ENCODE measurements around the gene PPIP5K1. TPM values are rescaled to one million over a fixed set of nuclear protein-coding genes. Genes with fewer than 3 reads are reported as not detected.
A peak's percentile ranks its signal among the peaks of the same experiment; 100 is the strongest.

The PPIP5K1 gene
- total RNA-seq, 2 donors from 2014 or later = 61.1 to 88.8 TPM

DNA sequence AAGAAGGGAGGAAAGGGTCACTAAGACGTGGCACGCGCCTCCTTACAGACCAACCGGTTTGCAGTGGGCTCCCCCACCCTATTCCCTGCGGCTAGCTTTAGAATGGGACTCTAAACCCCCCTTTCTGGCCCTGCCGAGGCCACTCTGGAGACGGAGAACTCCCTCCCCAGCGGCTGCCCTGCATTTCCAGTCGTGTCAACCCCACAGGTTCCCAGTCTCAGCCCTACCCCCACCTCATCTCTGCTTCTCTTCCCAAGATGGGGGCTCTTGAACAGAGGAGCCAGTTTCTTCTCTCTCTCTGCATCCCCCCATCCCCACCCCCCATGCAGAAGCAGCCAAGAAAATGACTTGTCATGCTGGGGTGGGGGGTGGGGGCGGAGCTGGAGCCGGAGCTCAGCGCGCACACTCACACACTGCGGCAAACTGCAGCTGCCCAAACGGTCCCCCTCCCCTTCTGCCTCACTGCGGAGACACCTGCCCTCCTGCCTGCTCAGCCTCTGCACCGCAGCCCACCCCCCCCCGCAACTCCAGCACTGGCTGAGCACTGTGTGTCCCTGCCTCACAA lies 71.7 kb downstream of the PPIP5K1 start:
- Mint-ChIP-seq H3K4me1 (ENCODE audit: low read depth in 2 of 2) (peaks cover 11 to 21% of the 10 kb centered on the region in 2 donors), H3K9me3 (no peaks in the 10 kb centered on the region), H3K27ac (no peak overlapping the region), H3K36me3 (no peaks in the 10 kb centered on the region), H3K4me3 (peak overlapping the region; percentile 49), H3K27me3 (peaks cover 28 to 42% of the 10 kb centered on the region in 2 donors)
- ATAC-seq (peak in 1 of 2 donors; percentile 30), DNase-seq (ENCODE audit: low spot score) (no peak)

- Mint-ChIP-seq H3K36me3 (no peaks in the 10 kb centered on the region), H3K27ac (no peak within 1 kb of the TSS), H3K27me3 (peaks cover 30 to 38% of the 10 kb centered on the region in 2 donors), H3K4me3 (peak within 1 kb of the TSS; percentile 49), H3K9me3 (no peaks in the 10 kb centered on the region), H3K4me1 (ENCODE audit: low read depth in 2 of 2) (peaks cover 11 to 21% of the 10 kb centered on the region in 2 donors)
- DNase-seq (ENCODE audit: low spot score) (no peak), ATAC-seq (no peak)
Observed at GRCh38 chr15:43517354-43518196, 72.4 kb downstream of the PPIP5K1 start, which contains the start of gene MAP1A. Gene MAP1A (plus strand): TSS chr15:43517608. CDS start chr15:43521474, 3,866 bp downstream.

GRCh38 chr15:43516801-43517353 lies 73.1 kb downstream of the PPIP5K1 start:
- no peaks in the 10 kb centered on the region for H3K36me3 Mint-ChIP-seq

GRCh38 chr15:43516185-43516584 lies 73.8 kb downstream of the PPIP5K1 start:
- peaks cover 33 to 35% of the 10 kb centered on the region in 2 donors for H3K27me3 Mint-ChIP-seq
- no peak overlapping the region for H3K27ac Mint-ChIP-seq
- DNase-seq (ENCODE audit: low spot score) (no peak), ATAC-seq (no peak)
- H3K9me3 Mint-ChIP-seq = no peaks in the 10 kb centered on the region
- no peaks in the 10 kb centered on the region for H3K36me3 Mint-ChIP-seq
- peaks cover 22 to 25% of the 10 kb centered on the region in 2 donors for H3K4me1 Mint-ChIP-seq (ENCODE audit: low read depth in 2 of 2)
- H3K4me3 Mint-ChIP-seq = no peak overlapping the region

More at GRCh38 chr15:43516801-43517353, 73.1 kb downstream of the PPIP5K1 start:
- H3K4me3 Mint-ChIP-seq = no peak overlapping the region
- no peaks in the 10 kb centered on the region for H3K9me3 Mint-ChIP-seq
- ATAC-seq (no peak), DNase-seq (ENCODE audit: low spot score) (no peak)
- peaks cover 16 to 21% of the 10 kb centered on the region in 2 donors for H3K4me1 Mint-ChIP-seq (ENCODE audit: low read depth in 2 of 2)
- H3K27me3 Mint-ChIP-seq = peaks cover 33 to 35% of the 10 kb centered on the region in 2 donors
- no peak overlapping the region for H3K27ac Mint-ChIP-seq

- ATAC-seq = no peak
- H3K27me3 Mint-ChIP-seq = peaks cover 33 to 35% of the 10 kb centered on the region in 2 donors
- peaks cover 25 to 28% of the 10 kb centered on the region in 2 donors for H3K4me1 Mint-ChIP-seq (ENCODE audit: low read depth in 2 of 2)
- H3K4me3 Mint-ChIP-seq = no peak overlapping the region
- no peaks in the 10 kb centered on the region for H3K9me3 Mint-ChIP-seq
- H3K36me3 Mint-ChIP-seq = no peaks in the 10 kb centered on the region
- no peak for DNase-seq (ENCODE audit: low spot score)
- H3K27ac Mint-ChIP-seq = no peak overlapping the region
Observed at GRCh38 chr15:43515741-43516140, 74.3 kb downstream of the PPIP5K1 start.

DNA sequence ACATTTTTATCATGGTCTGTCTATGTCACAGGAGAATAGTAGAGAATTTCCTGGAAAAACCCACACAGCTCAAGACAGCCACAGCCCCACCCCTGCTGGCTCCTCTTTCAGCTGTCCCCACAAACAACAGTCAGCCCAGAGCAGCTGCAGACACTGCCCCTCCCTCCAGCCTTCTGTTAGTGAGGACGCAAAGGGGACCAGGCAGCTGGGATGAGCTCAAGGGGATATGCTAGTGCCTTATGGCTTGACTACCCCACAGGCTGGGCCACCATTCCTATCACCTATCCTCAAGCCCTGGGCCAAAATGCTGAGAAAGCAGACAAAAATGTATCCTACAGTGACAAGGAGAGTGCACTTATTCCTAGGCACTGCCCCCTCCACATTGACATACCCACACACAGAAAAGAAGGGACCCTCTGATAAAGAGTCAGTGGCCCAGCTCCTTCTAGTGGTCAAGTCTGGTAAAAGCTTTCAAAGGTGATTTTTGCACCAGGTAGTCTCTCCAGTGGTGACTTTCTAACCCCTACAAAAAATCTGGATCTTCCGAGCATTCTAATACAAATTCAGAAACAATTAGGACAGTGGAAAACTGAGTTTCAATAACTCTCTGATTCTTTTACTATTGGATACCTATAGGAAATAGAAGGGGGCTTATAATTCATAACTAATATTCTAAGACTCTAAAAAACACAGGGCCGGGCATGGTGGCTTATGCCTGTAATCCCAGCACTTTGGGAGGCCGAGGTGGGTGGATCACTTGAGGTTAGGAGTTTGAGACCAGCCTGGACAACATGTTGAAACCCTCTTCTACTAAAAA lies 75.6 kb downstream of the PPIP5K1 start:
- peaks cover 32 to 33% of the 10 kb centered on the region in 2 donors for H3K4me1 Mint-ChIP-seq (ENCODE audit: low read depth in 2 of 2)

DNA sequence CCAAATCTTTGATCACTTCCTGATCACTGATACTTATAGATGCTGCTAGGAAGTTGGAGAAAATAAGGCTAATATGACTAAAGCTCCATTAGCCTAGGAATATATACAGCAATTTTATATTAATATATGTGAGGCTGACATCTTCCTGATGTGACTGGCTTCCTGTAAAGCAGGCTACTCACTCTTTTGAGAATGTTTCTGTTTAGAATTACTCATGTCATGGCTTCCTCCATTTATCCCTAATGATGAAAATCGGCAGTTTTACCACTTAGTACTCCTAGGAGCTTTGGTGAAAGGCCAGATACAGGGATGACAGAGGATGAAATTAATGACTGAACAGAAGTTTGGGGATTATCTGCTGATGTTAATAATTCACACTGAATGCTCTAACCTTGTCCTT lies 76.5 kb downstream of the PPIP5K1 start:
- peaks cover 22 to 27% of the 10 kb centered on the region in 2 donors for H3K27me3 Mint-ChIP-seq
- no peaks in the 10 kb centered on the region for H3K36me3 Mint-ChIP-seq
- peaks cover 29 to 32% of the 10 kb centered on the region in 2 donors for H3K4me1 Mint-ChIP-seq (ENCODE audit: low read depth in 2 of 2)
- H3K9me3 Mint-ChIP-seq = no peaks in the 10 kb centered on the region
- H3K27ac Mint-ChIP-seq = peak overlapping the region; percentile 25 to 64
- DNase-seq (ENCODE audit: low spot score) = no peak
- no peak for ATAC-seq
- H3K4me3 Mint-ChIP-seq = peak overlapping the region; percentile 28

More for the DNA sequence above, 75.6 kb downstream of the PPIP5K1 start:
- H3K4me3 Mint-ChIP-seq = peak overlapping the region; percentile 28
- peak overlapping the region; percentile 25 to 64 for H3K27ac Mint-ChIP-seq
- no peak for ATAC-seq
- H3K27me3 Mint-ChIP-seq = peaks cover 29 to 32% of the 10 kb centered on the region in 2 donors
- no peak for DNase-seq (ENCODE audit: low spot score)
- H3K36me3 Mint-ChIP-seq = no peaks in the 10 kb centered on the region
- H3K9me3 Mint-ChIP-seq = no peaks in the 10 kb centered on the region

DNA sequence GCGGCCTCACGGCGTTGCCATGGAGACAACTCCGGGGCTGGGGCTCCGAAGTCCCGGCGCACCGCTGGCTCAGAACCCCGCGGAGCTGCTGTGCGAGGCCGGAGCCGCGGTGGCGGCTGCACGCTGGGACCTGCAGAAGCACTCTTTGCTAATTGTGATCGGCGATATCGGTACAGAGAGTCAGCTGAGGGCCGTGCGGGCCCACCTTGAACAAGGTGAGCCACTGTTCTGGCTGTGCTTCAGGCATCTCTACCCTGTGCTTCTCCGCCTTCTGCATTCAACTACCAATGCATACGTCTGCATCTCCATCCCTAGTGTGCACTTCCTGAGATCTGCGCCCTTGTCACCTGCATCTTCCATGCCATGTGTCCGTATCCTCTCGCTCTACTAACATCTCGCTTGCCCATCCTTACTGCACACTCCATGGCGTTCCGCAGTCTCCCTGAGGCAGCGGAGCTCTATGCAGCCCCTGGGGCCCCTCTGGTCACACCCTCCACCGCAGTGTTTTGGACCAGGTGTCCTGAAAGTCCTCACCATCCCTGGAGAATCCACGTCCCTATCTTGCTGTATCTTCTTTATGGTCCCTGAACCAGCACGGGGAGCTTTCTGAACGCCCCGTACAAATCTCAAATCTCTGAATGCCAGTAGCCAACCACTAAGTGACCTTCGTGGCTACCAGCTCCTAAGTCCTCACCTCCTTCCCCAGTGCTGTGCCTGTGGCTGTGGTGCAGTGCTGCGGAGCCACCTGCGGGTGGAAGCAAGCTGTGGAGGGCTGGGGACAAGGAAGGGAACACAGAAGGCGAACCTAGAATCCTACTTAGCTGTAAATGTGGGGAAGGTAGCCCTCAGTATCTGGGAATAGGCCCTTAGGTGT lies 78.8 kb downstream of the PPIP5K1 start:
- Mint-ChIP-seq H3K36me3 (no peaks in the 10 kb centered on the region), H3K9me3 (no peaks in the 10 kb centered on the region), H3K4me1 (ENCODE audit: low read depth in 2 of 2) (peaks cover 15 to 28% of the 10 kb centered on the region in 2 donors), H3K27me3 (peaks cover 4 to 12% of the 10 kb centered on the region in 2 donors), H3K4me3 (peak overlapping the region; percentile 95), H3K27ac (peak overlapping the region; percentile 81 to 93)
- no peak for ATAC-seq
- DNase-seq (ENCODE audit: low spot score) = no peak

DNA sequence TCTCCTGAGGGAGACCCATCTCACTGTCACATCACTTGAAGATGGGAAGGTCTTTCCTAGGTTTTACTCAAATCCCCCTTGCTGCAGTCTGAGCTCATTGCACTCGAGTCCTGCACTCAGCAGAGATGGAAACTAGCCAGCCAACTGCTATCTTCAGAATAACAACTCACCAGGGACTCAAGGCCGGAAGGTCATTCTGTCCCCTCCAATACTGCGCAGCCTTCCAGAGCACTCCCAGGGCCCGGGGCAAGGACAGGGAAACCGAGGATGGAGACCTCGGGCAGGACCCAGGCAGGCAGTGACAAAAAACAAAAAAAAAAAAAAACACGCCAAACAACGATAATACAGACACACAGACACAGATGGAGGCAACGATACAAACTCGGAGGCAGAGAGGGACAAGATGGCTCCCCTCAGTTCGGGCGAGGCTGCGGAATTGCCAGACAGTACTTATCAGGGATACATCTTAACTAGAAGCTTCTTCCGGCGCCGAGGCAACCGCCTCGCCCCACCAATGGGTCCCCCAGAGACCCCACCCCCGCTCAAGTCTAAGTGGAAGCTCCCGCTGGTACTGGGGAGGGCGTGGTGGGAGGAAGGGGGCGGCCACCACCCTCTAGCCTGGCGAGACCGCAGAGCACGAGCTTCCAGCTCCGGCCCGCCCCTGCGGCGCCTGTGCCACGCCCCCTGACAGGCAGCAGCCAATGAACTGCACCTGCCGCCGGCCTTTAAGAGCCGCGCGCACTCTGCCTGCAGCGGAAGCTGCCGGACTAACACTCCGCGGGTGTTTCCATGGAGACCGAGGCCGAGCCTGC lies 79.6 kb downstream of the PPIP5K1 start:
- Mint-ChIP-seq H3K36me3 (no peaks in the 10 kb centered on the region), H3K27ac (peak overlapping the region; percentile 81 to 93), H3K9me3 (no peaks in the 10 kb centered on the region), H3K4me3 (peak overlapping the region; percentile 95), H3K27me3 (peaks cover 0 to 6% of the 10 kb centered on the region in 2 donors), H3K4me1 (ENCODE audit: low read depth in 2 of 2) (peaks cover 15 to 28% of the 10 kb centered on the region in 2 donors)
- peak; percentile 99 for ATAC-seq
- peak; percentile 99 for DNase-seq (ENCODE audit: low spot score)

DNA sequence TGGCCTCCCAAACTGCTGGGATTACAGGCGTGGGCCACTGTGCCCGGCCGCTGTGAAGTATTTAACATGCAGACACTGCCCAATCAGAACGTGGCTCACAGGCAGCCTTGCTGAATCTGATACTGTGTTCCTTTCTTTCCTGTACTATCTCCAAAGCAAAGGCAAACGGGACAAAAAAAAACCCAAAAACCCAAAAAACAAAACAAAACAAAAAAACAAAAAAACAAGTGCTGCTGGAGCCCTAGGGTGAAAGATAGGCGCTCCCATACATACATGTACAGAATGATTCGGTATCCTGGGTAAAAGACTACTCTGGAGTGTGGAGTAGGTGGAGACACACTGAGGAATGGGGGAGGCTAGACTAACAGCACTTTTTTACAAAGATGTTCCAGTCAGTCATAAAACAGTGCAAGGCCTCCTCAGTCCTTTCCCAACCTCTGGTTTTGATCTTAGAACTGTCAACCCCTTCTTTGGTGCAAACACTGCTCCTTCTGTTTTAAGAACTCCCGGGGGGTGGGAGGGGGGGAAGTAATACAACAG lies 80.3 kb downstream of the PPIP5K1 start:
- Mint-ChIP-seq H3K4me1 (ENCODE audit: low read depth in 2 of 2) (peaks cover 15 to 28% of the 10 kb centered on the region in 2 donors), H3K27me3 (peaks cover 0 to 6% of the 10 kb centered on the region in 2 donors), H3K27ac (peak overlapping the region; percentile 81 to 93), H3K9me3 (no peaks in the 10 kb centered on the region), H3K36me3 (no peaks in the 10 kb centered on the region), H3K4me3 (peak overlapping the region; percentile 95)
- DNase-seq (ENCODE audit: low spot score) (no peak), ATAC-seq (no peak)

DNA sequence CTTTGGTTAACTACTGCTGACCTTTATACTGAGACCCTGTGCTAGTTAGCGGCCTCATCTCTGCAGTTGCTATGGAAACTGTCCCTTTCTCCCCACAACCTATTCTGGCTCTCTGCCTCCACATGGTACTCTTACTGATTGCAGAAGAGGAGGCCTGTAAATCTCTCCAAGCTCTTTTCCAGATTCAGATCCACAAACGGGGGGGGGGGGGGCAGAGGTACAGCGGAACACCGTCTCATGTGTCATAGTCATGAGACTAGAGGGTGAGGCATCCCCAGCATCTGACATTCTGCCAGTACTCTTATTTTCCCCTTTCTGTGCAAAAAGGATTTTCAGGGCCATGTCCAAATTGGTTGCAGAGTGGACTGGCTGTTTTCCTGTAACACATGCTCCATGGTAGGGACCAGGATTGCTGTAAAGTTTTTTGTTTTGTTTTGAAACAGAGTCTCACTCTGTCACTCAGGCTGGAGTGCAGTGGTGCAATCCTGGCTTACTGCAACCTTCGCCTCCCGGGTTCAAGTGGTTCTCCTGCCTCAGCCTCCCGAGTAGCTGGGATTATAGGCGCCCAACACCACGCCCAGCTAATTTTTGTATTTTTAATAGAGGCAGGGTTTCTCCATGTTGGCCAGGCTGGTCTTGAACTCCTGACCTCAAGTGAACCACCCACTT lies 80.9 kb downstream of the PPIP5K1 start:
- ATAC-seq (no peak), DNase-seq (ENCODE audit: low spot score) (no peak)
- no peaks in the 10 kb centered on the region for H3K36me3 Mint-ChIP-seq
- peak overlapping the region in 1 of 2 donors; percentile 81 for H3K27ac Mint-ChIP-seq
- peaks cover 0 to 8% of the 10 kb centered on the region in 2 donors for H3K27me3 Mint-ChIP-seq
- peaks cover 15 to 28% of the 10 kb centered on the region in 2 donors for H3K4me1 Mint-ChIP-seq (ENCODE audit: low read depth in 2 of 2)
- H3K9me3 Mint-ChIP-seq = no peaks in the 10 kb centered on the region
- H3K4me3 Mint-ChIP-seq = no peak overlapping the region

Data from natural killer cell treated with Interleukin-12 subunit alpha and Interleukin-12 subunit beta and Interleukin-15 and Interleukin-18, amount 100 ng/mL, for 72 hours (primary cell).